Panc1 (cell line): Measurements from ENCODE around the gene FAM89A. TPM values are rescaled to one million over a fixed set of nuclear protein-coding genes. Genes with fewer than 3 reads are reported as not detected.

Experiments used
- ATAC-seq: fragments of 200-7000 bp; cut with Tn5 transposase; 2 replicates; pipeline ENCODE4 v1.9.1; 2020; ENCODE audit warnings: mild to moderate bottlenecking, moderate library complexity
- BruUV-seq: library from RNA; stranded (reverse); fragments of 400-500 nt; replicated peaks from 2 replicates; lab custom pipeline; 2021; lab: Mats Ljungman, UMichigan
- CTCF ChIA-PET: fragments of 300-600 bp; sonication (Branson Sonifier 250); formaldehyde crosslinking; loops from one replicate; lab custom pipeline; 2022; ENCODE audit warnings: antibody characterized with exemption; lab: Charles Lee
- POLR2A ChIA-PET: fragments of 300-600 bp; sonication (Branson Sonifier 250); formaldehyde crosslinking; loops from one replicate; lab custom pipeline; 2022; ENCODE audit warnings: antibody characterized with exemption; lab: Charles Lee
- DNase-seq: peaks from one replicate; pipeline ENCODE4 v3.0.0-alpha.2; 2010; ENCODE audit warnings: low read depth, low spot score
- H3K27ac ChIP-seq: 2 replicates; pipeline ENCODE4 v1.5.1; 2011; ENCODE audit warnings: mild to moderate bottlenecking, low read length, inconsistent platforms
- H3K27me3 ChIP-seq: fragments of 200-500 bp; sonication (Bioruptor generic); 2 replicates; pipeline ENCODE4 v1.6.0; 2014; ENCODE audit warnings: low read length, inconsistent platforms; ENCODE audit not compliant: control insufficient read depth, insufficient read depth
- H3K36me3 ChIP-seq: fragments of 200-500 bp; sonication (Bioruptor generic); 2 replicates; pipeline ENCODE4 v1.5.1; 2014; ENCODE audit warnings: inconsistent platforms, mild to moderate bottlenecking, low read length, moderate library complexity; ENCODE audit not compliant: control insufficient read depth, insufficient read depth
- H3K4me1 ChIP-seq: 2 replicates; pipeline ENCODE4 v1.5.1; 2011; ENCODE audit warnings: inconsistent platforms, mild to moderate bottlenecking, low read length, moderate library complexity; ENCODE audit not compliant: control insufficient read depth, insufficient read depth
- H3K4me3 ChIP-seq, 2 experiments: 2 replicates each; pipeline ENCODE4 v1.5.1; 2011 to 2012; ENCODE audit warnings: low read depth in 2 of 2, low read length in 2 of 2, mild to moderate bottlenecking in 2 of 2, inconsistent platforms in 1 of 2, moderate library complexity in 1 of 2
- H3K9me3 ChIP-seq: fragments of 200-500 bp; sonication (Bioruptor generic); 2 replicates; pipeline ENCODE4 v1.5.1; 2014; ENCODE audit warnings: low read depth, mild to moderate bottlenecking, inconsistent platforms, low read length, moderate library complexity; ENCODE audit not compliant: control insufficient read depth, insufficient read depth
- POLR2AphosphoS5 ChIP-seq: IDR thresholded peaks from 2 replicates; pipeline ENCODE4 v1.6.1; 2012; ENCODE audit warnings: mild to moderate bottlenecking, low read depth, low read length, moderate library complexity
- SIN3A ChIP-seq: IDR thresholded peaks from 2 replicates; pipeline ENCODE4 v1.6.1; 2012; ENCODE audit warnings: low read depth, mild to moderate bottlenecking, low read length, moderate library complexity, borderline replicate concordance; ENCODE audit not compliant: insufficient read depth
- TCF7L2 ChIP-seq: IDR thresholded peaks from 2 replicates; pipeline ENCODE4 v1.6.1; 2011; ENCODE audit warnings: mild to moderate bottlenecking, low read depth, low read length, inconsistent platforms
- in situ Hi-C: cut with HindIII; loops from 2 replicates; pipeline ENCODE4 v1.10.0; 2016; ENCODE audit warnings: low sequenced_read_pairs, low pct_unique_long_range_greater_than_20kb
- intact Hi-C: fragments of 100-400 bp; cut with micrococcal nuclease; formaldehyde crosslinking; loops from one replicate; pipeline ENCODE4 v1.10.0; 2022; ENCODE audit not compliant: unreplicated experiment
- total RNA-seq: library from RNA; stranded (reverse); gene quantifications from one replicate; pipeline ENCODE4 v1.2.1, GENCODE V29; 2021; ENCODE audit not compliant: unreplicated experiment
- TF ChIP-seq, protein P1 (sequence below), 2 experiments: IDR thresholded peaks; 2 replicates each; pipeline ENCODE4 v1.6.1; 2011 to 2012; ENCODE audit warnings: low read depth in 2 of 2, control low read depth in 1 of 2, low read length in 1 of 2, mild to moderate bottlenecking in 1 of 2, moderate library complexity in 1 of 2; ENCODE audit not compliant: insufficient read depth in 1 of 2
- TF ChIP-seq, protein P2 (sequence below): fragments of 450-650 bp; IDR thresholded peaks from 2 replicates; pipeline ENCODE4 v1.5.1; 2017; ENCODE audit warnings: mild to moderate bottlenecking

FAM89A gene
- total RNA-seq, 1 experiment from 2014 or later: 2.2 TPM

GRCh38 chr1:231070758-231071444 lies 30.8 kb upstream of the FAM89A start:
- ChIA-PET CTCF (no interaction called here), POLR2A (no interaction called here)
- ATAC-seq: no peak
- BruUV-seq: no TSS peak
- in situ Hi-C loops (no loop called here), intact Hi-C loops (no loop called here)
- no peak overlapping the region for H3K27ac ChIP-seq
- TF ChIP-seq, protein P1, sequence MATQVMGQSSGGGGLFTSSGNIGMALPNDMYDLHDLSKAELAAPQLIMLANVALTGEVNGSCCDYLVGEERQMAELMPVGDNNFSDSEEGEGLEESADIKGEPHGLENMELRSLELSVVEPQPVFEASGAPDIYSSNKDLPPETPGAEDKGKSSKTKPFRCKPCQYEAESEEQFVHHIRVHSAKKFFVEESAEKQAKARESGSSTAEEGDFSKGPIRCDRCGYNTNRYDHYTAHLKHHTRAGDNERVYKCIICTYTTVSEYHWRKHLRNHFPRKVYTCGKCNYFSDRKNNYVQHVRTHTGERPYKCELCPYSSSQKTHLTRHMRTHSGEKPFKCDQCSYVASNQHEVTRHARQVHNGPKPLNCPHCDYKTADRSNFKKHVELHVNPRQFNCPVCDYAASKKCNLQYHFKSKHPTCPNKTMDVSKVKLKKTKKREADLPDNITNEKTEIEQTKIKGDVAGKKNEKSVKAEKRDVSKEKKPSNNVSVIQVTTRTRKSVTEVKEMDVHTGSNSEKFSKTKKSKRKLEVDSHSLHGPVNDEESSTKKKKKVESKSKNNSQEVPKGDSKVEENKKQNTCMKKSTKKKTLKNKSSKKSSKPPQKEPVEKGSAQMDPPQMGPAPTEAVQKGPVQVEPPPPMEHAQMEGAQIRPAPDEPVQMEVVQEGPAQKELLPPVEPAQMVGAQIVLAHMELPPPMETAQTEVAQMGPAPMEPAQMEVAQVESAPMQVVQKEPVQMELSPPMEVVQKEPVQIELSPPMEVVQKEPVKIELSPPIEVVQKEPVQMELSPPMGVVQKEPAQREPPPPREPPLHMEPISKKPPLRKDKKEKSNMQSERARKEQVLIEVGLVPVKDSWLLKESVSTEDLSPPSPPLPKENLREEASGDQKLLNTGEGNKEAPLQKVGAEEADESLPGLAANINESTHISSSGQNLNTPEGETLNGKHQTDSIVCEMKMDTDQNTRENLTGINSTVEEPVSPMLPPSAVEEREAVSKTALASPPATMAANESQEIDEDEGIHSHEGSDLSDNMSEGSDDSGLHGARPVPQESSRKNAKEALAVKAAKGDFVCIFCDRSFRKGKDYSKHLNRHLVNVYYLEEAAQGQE (IDR thresholded peaks at IDR 0.05; ENCODE audit: insufficient read depth in 1 of 2, low read depth in 2 of 2, low read length in 1 of 2): no peak
- TF ChIP-seq, protein P2, sequence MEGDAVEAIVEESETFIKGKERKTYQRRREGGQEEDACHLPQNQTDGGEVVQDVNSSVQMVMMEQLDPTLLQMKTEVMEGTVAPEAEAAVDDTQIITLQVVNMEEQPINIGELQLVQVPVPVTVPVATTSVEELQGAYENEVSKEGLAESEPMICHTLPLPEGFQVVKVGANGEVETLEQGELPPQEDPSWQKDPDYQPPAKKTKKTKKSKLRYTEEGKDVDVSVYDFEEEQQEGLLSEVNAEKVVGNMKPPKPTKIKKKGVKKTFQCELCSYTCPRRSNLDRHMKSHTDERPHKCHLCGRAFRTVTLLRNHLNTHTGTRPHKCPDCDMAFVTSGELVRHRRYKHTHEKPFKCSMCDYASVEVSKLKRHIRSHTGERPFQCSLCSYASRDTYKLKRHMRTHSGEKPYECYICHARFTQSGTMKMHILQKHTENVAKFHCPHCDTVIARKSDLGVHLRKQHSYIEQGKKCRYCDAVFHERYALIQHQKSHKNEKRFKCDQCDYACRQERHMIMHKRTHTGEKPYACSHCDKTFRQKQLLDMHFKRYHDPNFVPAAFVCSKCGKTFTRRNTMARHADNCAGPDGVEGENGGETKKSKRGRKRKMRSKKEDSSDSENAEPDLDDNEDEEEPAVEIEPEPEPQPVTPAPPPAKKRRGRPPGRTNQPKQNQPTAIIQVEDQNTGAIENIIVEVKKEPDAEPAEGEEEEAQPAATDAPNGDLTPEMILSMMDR: no peak
- TF ChIP-seq SIN3A (no peak), TCF7L2 (no peak), POLR2AphosphoS5 (no peak)
- H3K9me3 ChIP-seq: no peaks in the 10 kb centered on the region
- H3K4me3 ChIP-seq: no peak overlapping the region
- H3K36me3 ChIP-seq: no peaks in the 10 kb centered on the region
- DNase-seq: no peak
- H3K4me1 ChIP-seq: no peaks in the 10 kb centered on the region
- H3K27me3 ChIP-seq: no peaks in the 10 kb centered on the region; the same call in 1 of the 2 replicates

- Histone ChIP-seq H3K36me3 (no peaks in the 10 kb centered on the region), H3K27ac (no peak overlapping the region), H3K4me1 (no peaks in the 10 kb centered on the region), H3K9me3 (no peaks in the 10 kb centered on the region), H3K4me3 (no peak overlapping the region), H3K27me3 (no peaks in the 10 kb centered on the region; the same call in 1 of the 2 replicates)
- ChIA-PET POLR2A (no interaction called here), CTCF (no interaction called here)
- in situ Hi-C loops: no loop called here
- TF ChIP-seq, protein P2: no peak
- no peak for TF ChIP-seq POLR2AphosphoS5
- intact Hi-C loops: no loop called here
- no peak for ATAC-seq
- DNase-seq: no peak
- BruUV-seq: no TSS peak
Observed at GRCh38 chr1:231069333-231069732, 29.3 kb upstream of the FAM89A start.
